HepG2 (cell line): ENCODE measurements around the gene TBC1D24. TPM values are rescaled to one million over a fixed set of nuclear protein-coding genes. Genes with fewer than 3 reads are reported as not detected.

Source experiments
- ELF3 ChIP-seq: IDR thresholded peaks from 2 replicates; pipeline ENCODE4 v1.6.1; 2016; ENCODE audit warnings: missing genetic modification reagents, missing compliant biosample characterization
- ELF4 ChIP-seq: sonication (generic); formaldehyde crosslinking; IDR thresholded peaks from 2 replicates; pipeline ENCODE4 v1.5.0; 2020; ENCODE audit warnings: missing genetic modification reagents, mild to moderate bottlenecking, moderate library complexity, borderline replicate concordance
- HHEX ChIP-seq: IDR thresholded peaks from 2 replicates; pipeline ENCODE4 v1.6.1; 2016; ENCODE audit warnings: control low read depth
- HNF4A ChIP-seq: sonication (generic); formaldehyde crosslinking; IDR thresholded peaks from 2 replicates; pipeline ENCODE4 v1.4.0; 2020; ENCODE audit warnings: missing genetic modification reagents
- HNRNPH1 ChIP-seq: fragments of 200-400 bp; formaldehyde crosslinking; optimal IDR thresholded peaks from 2 replicates; pipeline ENCODE3; 2017; ENCODE audit warnings: mild to moderate bottlenecking, low read depth, low read length
- HNRNPL ChIP-seq: fragments of 200-400 bp; formaldehyde crosslinking; IDR thresholded peaks from 2 replicates; pipeline ENCODE4 v1.6.1; 2017; ENCODE audit warnings: mild to moderate bottlenecking, low read depth, low read length
- HNRNPLL ChIP-seq: fragments of 200-400 bp; formaldehyde crosslinking; IDR thresholded peaks from 2 replicates; pipeline ENCODE4 v1.6.1; 2017; ENCODE audit warnings: mild to moderate bottlenecking, low read depth, low read length; ENCODE audit not compliant: poor library complexity, severe bottlenecking
- KMT2B ChIP-seq: IDR thresholded peaks from 2 replicates; pipeline ENCODE4 v1.6.1; 2016; ENCODE audit warnings: missing genetic modification reagents, missing compliant biosample characterization
- MIER2 ChIP-seq: IDR thresholded peaks from 2 replicates; pipeline ENCODE4 v1.6.1; 2016; ENCODE audit warnings: missing biosample characterization, missing genetic modification reagents
- MIXL1 ChIP-seq: IDR thresholded peaks from 2 replicates; pipeline ENCODE4 v1.6.1; 2016
- MTERF4 ChIP-seq: sonication (generic); formaldehyde crosslinking; IDR thresholded peaks from 2 replicates; pipeline ENCODE4 v1.8.0; 2023; ENCODE audit warnings: mild to moderate bottlenecking, missing genetic modification reagents
- ONECUT2 ChIP-seq: sonication (generic); formaldehyde crosslinking; IDR thresholded peaks from 2 replicates; pipeline ENCODE4 v1.4.0; 2020; ENCODE audit warnings: missing genetic modification reagents
- SMC3 ChIP-seq: IDR thresholded peaks from 2 replicates; pipeline ENCODE4 v1.6.1; 2011; ENCODE audit warnings: low read length, improper control_type of control experiment
- SP5 ChIP-seq: IDR thresholded peaks from 2 replicates; pipeline ENCODE4 v1.6.1; 2016; ENCODE audit warnings: low read depth, borderline replicate concordance
- TFDP1 ChIP-seq: IDR thresholded peaks from 2 replicates; pipeline ENCODE4 v1.6.1; 2016; ENCODE audit warnings: missing compliant biosample characterization, missing genetic modification reagents, borderline replicate concordance
- TOE1 ChIP-seq: sonication (generic); formaldehyde crosslinking; IDR thresholded peaks from 2 replicates; pipeline ENCODE4 v1.4.0; 2020; ENCODE audit warnings: mild to moderate bottlenecking, missing genetic modification reagents
- YEATS4 ChIP-seq: sonication (generic); formaldehyde crosslinking; IDR thresholded peaks from 2 replicates; pipeline ENCODE4 v1.4.0; 2020; ENCODE audit warnings: missing genetic modification reagents, borderline replicate concordance
- ZNF512B ChIP-seq: sonication (generic); formaldehyde crosslinking; IDR thresholded peaks from 2 replicates; pipeline ENCODE4 v1.5.1; 2020; ENCODE audit warnings: missing genetic modification reagents, mild to moderate bottlenecking, borderline replicate concordance
- ZNF563 ChIP-seq: sonication (generic); formaldehyde crosslinking; IDR thresholded peaks from 2 replicates; pipeline ENCODE4 v1.8.0; 2022; ENCODE audit warnings: mild to moderate bottlenecking, moderate library complexity, missing genetic modification reagents
- polyA plus RNA-seq, 8 experiments: library from polyadenylated mRNA; depleted of rRNA in 3 of 8; stranded (reverse) in 7 of 8; unstranded in 1 of 8; fragments of >200 nt; fragmentation: Illumina TruSeq in 4 of 8; extraction: Trizol in 4 of 8; gene quantifications; 2 replicates each; pipeline versions ENCODE4 v1.2.1 to v1.2.3, GENCODE V29; 2011 to 2016; ENCODE audit warnings: low read depth in 4 of 8, missing spikeins in 1 of 8, mixed read lengths in 1 of 8; ENCODE audit not compliant: insufficient read depth in 1 of 8
- total RNA-seq, 5 experiments: library from RNA; depleted of rRNA; stranded (reverse); fragments of >200 nt; fragmentation: Illumina TruSeq; extraction: Trizol; gene quantifications; 2 replicates each; pipeline ENCODE4 v1.2.3, GENCODE V29; 2016; ENCODE audit warnings: low read depth in 1 of 5
- TF ChIP-seq, protein P1 (sequence below): sonication (generic); formaldehyde crosslinking; IDR thresholded peaks from 2 replicates; pipeline ENCODE4 v1.4.0; 2020; ENCODE audit warnings: missing genetic modification reagents, borderline replicate concordance
- TF ChIP-seq, protein P2 (sequence below): sonication (generic); formaldehyde crosslinking; IDR thresholded peaks from 2 replicates; pipeline ENCODE4 v1.4.0; 2020; ENCODE audit warnings: mild to moderate bottlenecking, low read depth, missing genetic modification reagents

The TBC1D24 gene
- total and polyA plus RNA-seq, 2 of the 13 experiments (the other 11 are each of a cell fraction or from before 2014, with no cell fraction given): 7.7 to 13.7 TPM

DNA sequence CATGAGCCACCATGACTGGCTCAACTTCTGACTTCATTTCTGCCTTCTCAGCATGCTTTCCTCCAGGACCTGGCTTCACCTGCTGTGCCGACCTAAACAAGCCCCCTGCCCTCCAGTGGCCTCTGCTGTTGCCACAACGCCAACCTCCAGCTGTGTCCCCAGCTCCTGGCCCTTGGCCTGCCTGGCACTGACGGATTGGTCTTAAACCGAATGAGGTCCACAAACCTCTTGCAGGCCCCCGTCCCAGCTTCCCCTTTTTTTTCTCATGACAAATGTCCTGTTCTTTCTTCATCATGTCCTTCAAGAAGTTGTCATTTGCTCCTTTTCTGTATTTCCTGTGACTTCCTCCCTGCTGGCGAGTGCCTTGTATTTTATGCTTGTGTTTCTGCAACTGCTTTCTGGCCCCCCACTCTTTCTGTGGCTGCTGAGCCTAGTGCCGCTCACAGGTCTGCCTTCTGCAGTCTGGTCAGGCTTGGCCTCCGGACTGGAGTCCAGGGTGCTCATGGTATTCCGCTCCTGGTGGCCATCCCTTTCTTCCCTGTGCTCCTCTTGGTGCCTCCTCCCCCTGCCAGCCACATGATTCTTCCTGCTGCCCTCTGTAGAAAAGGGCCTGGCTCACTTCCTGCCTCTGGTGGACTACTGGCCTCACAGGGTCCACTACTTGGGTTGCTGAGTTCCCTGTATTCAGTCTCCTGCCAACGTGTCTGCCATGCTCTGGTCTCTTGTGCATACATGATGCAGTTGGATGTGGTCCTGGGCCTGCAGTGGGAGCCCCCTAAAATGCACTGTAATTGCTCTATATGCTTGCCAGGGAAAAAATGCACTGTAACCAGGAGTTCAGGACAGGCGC lies 41.7 kb downstream of the TBC1D24 start (continued):
- TF ChIP-seq TOE1: no peak
- no peak for TF ChIP-seq HHEX (CRISPR knock-in tag)
- no peak for TF ChIP-seq HNRNPH1
- TF ChIP-seq, protein P1, sequence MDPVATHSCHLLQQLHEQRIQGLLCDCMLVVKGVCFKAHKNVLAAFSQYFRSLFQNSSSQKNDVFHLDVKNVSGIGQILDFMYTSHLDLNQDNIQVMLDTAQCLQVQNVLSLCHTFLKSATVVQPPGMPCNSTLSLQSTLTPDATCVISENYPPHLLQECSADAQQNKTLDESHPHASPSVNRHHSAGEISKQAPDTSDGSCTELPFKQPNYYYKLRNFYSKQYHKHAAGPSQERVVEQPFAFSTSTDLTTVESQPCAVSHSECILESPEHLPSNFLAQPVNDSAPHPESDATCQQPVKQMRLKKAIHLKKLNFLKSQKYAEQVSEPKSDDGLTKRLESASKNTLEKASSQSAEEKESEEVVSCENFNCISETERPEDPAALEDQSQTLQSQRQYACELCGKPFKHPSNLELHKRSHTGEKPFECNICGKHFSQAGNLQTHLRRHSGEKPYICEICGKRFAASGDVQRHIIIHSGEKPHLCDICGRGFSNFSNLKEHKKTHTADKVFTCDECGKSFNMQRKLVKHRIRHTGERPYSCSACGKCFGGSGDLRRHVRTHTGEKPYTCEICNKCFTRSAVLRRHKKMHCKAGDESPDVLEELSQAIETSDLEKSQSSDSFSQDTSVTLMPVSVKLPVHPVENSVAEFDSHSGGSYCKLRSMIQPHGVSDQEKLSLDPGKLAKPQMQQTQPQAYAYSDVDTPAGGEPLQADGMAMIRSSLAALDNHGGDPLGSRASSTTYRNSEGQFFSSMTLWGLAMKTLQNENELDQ (CRISPR knock-in tag): no peak
- TF ChIP-seq HNF4A (CRISPR knock-in tag): peak; percentile 50
- TF ChIP-seq SP5 (CRISPR knock-in tag): no peak
- peak; percentile 57; the same call in 1 of the 2 replicates for TF ChIP-seq ELF3 (CRISPR knock-in tag)
- no peak for TF ChIP-seq MIER2
- TF ChIP-seq HNRNPL: 0 out of 2 replicates have a peak, but pooled peaks have one; percentile 31
- TF ChIP-seq YEATS4: no peak
- no peak for TF ChIP-seq ZNF512B (CRISPR knock-in tag)
- no peak for TF ChIP-seq MIXL1 (CRISPR knock-in tag)
- TF ChIP-seq MTERF4 (CRISPR knock-in tag): no peak
- TF ChIP-seq TFDP1: no peak
- no peak for TF ChIP-seq ZNF563
- no peak for TF ChIP-seq SMC3
- no peak for TF ChIP-seq HNRNPLL
- no peak for TF ChIP-seq ELF4 (CRISPR knock-in tag)
- TF ChIP-seq, protein P2, sequence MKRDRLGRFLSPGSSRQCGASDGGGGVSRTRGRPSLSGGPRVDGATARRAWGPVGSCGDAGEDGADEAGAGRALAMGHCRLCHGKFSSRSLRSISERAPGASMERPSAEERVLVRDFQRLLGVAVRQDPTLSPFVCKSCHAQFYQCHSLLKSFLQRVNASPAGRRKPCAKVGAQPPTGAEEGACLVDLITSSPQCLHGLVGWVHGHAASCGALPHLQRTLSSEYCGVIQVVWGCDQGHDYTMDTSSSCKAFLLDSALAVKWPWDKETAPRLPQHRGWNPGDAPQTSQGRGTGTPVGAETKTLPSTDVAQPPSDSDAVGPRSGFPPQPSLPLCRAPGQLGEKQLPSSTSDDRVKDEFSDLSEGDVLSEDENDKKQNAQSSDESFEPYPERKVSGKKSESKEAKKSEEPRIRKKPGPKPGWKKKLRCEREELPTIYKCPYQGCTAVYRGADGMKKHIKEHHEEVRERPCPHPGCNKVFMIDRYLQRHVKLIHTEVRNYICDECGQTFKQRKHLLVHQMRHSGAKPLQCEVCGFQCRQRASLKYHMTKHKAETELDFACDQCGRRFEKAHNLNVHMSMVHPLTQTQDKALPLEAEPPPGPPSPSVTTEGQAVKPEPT (CRISPR knock-in tag): no peak
- no peak for TF ChIP-seq ONECUT2
- no peak for TF ChIP-seq KMT2B
